K562 (cell line): ENCODE data around the gene NSDHL. TPM values are rescaled to one million over a fixed set of nuclear protein-coding genes. Genes with fewer than 3 reads are reported as not detected.

ENCODE experiments used
- ATAC-seq: fragments of 200-7000 bp; cut with Tn5 transposase; 3 replicates; pipeline ENCODE4 v1.9.1; 2020; ENCODE audit warnings: moderate library complexity
- BruUV-seq: library from RNA; stranded (reverse); fragments of 400-500 nt; replicated peaks from 2 replicates; lab custom pipeline; 2021; lab: Mats Ljungman, UMichigan
- CTCF ChIA-PET: fragments of 300-600 bp; formaldehyde crosslinking; extraction: SDS; loops from one replicate; lab custom pipeline; 2021; ENCODE audit warnings: low intra/inter-chr PET ratio; lab: Yijun Ruan, JAX
- POLR2A ChIA-PET: fragments of 300-600, 350-650 bp; sonication (Branson Sonifier 250); formaldehyde crosslinking; extraction: SDS; loops from one replicate; lab custom pipeline; 2021; ENCODE audit warnings: antibody characterized with exemption, inconsistent platforms; lab: Yijun Ruan, JAX
- DNase-seq, 4 experiments: peaks; one replicate each; pipeline versions ENCODE4 v3.0.0 to v3.0.0-alpha.2; 2011 to 2018; ENCODE audit warnings: low spot score in 3 of 4, mixed read lengths in 3 of 4; ENCODE audit errors: extremely low read depth in 1 of 4
- FAIRE-seq: peaks from 2 replicates; lab custom pipeline; 2011; peaks lifted over from hg19 to GRCh38; lab: Jason Lieb, UNC
- H2AFZ ChIP-seq: 2 replicates; pipeline ENCODE4 v1.6.0; 2011; ENCODE audit warnings: low read depth, low read length, control low read depth, inconsistent platforms
- H3K27ac ChIP-seq: fragments of 200-600 bp; 3 replicates; pipeline ENCODE4 v1.8.0; 2011; ENCODE audit warnings: low read depth, mild to moderate bottlenecking, control low read depth, inconsistent platforms, low read length, moderate library complexity, mixed read lengths; ENCODE audit errors: extremely low read depth
- H3K27me3 ChIP-seq, 2 experiments: fragments of 300-600 bp in 1 of 2; 2 replicates in 1 of 2; 3 replicates in 1 of 2; pipeline versions ENCODE4 v1.6.0 to v1.8.0; 2011; ENCODE audit warnings: inconsistent platforms in 2 of 2, low read length in 2 of 2, mild to moderate bottlenecking in 1 of 2, mixed read lengths in 1 of 2, moderate library complexity in 1 of 2; ENCODE audit not compliant: control insufficient read depth in 2 of 2, insufficient read depth in 2 of 2
- H3K36me3 ChIP-seq: fragments of 300-600 bp; 3 replicates; pipeline ENCODE4 v1.8.0; 2011; ENCODE audit warnings: mild to moderate bottlenecking, low read length, inconsistent platforms; ENCODE audit not compliant: control insufficient read depth, insufficient read depth
- H3K4me1 ChIP-seq, 2 experiments: fragments of 200-600 bp in 1 of 2; replicated peaks in 1 of 2; 2 replicates in 1 of 2; 3 replicates in 1 of 2; pipeline versions ENCODE4 v1.5.1 to v1.8.0; 2011; ENCODE audit warnings: inconsistent platforms in 2 of 2, low read length in 2 of 2, mild to moderate bottlenecking in 1 of 2, mixed read lengths in 1 of 2, moderate library complexity in 1 of 2; ENCODE audit not compliant: control insufficient read depth in 2 of 2, insufficient read depth in 2 of 2
- H3K4me2 ChIP-seq: 2 replicates; pipeline ENCODE4 v1.6.1; 2011; ENCODE audit warnings: low read length, control low read depth, inconsistent platforms, mixed read lengths; ENCODE audit not compliant: insufficient read depth
- H3K4me3 ChIP-seq: fragments of 200-600 bp; sonication (generic), shearing (Covaris generic); 2 replicates; pipeline ENCODE4 v1.5.1; 2016; ENCODE audit warnings: control low read depth, inconsistent platforms
- H3K79me2 ChIP-seq: fragments of 200-600 bp; 3 replicates; pipeline ENCODE4 v1.8.0; 2011; ENCODE audit warnings: low read length, inconsistent platforms; ENCODE audit not compliant: control insufficient read depth, insufficient read depth
- H3K9ac ChIP-seq, 2 experiments: 2 replicates each; pipeline versions ENCODE4 v1.6.0 to v1.6.1; 2011; ENCODE audit warnings: low read depth in 2 of 2, low read length in 2 of 2, control low read depth in 1 of 2, inconsistent platforms in 1 of 2, mild to moderate bottlenecking in 1 of 2, mixed read lengths in 1 of 2; ENCODE audit not compliant: insufficient read depth in 1 of 2
- H3K9me1 ChIP-seq: one replicate; pipeline ENCODE4 v1.6.0; 2011; ENCODE audit warnings: inconsistent platforms, mild to moderate bottlenecking, low read length, moderate library complexity; ENCODE audit not compliant: control insufficient read depth, insufficient read depth
- H3K9me3 ChIP-seq: replicated peaks from 2 replicates; pipeline ENCODE4 v1.5.1; 2011; ENCODE audit warnings: low read depth, low read length, inconsistent platforms; ENCODE audit not compliant: control insufficient read depth, insufficient read depth
- H4K20me1 ChIP-seq: replicated peaks from 2 replicates; pipeline ENCODE4 v1.6.1; 2011; ENCODE audit warnings: low read length, inconsistent platforms, mixed read lengths; ENCODE audit not compliant: control insufficient read depth, insufficient read depth
- E2F1 ChIP-seq: sonication (generic); formaldehyde crosslinking; IDR thresholded peaks from 2 replicates; pipeline ENCODE4 v1.8.1; 2023; ENCODE audit warnings: mild to moderate bottlenecking, missing genetic modification reagents, moderate library complexity
- EGR1 ChIP-seq: fragments of 450-650 bp; conservative IDR thresholded peaks from 2 replicates; pipeline ENCODE4 v1.6.1; 2017; ENCODE audit warnings: mild to moderate bottlenecking
- ELF2 ChIP-seq: fragments of 250-450 bp; sonication (Bioruptor Pico); IDR thresholded peaks from 2 replicates; pipeline ENCODE4 v1.5.0; 2021; ENCODE audit warnings: mild to moderate bottlenecking
- FOS ChIP-seq: IDR thresholded peaks from 3 replicates; pipeline ENCODE4 v1.6.1; 2011; ENCODE audit not compliant: insufficient read length; ENCODE audit errors: extremely low read depth
- HDAC8 ChIP-seq: fragments of 450-650 bp; IDR thresholded peaks from 2 replicates; pipeline ENCODE4 v1.6.1; 2016; ENCODE audit warnings: mild to moderate bottlenecking, missing genetic modification characterization, moderate library complexity, missing compliant biosample characterization
- MYNN ChIP-seq, 2 experiments: sonication (generic); formaldehyde crosslinking in 1 of 2; IDR thresholded peaks; 2 replicates each; pipeline versions ENCODE4 v1.5.0 to v1.6.1; 2016 to 2020; ENCODE audit warnings: antibody characterized with exemption in 1 of 2, missing genetic modification reagents in 1 of 2
- ZNF140 ChIP-seq: fragments of 250-450 bp; sonication (Bioruptor Pico); IDR thresholded peaks from 2 replicates; pipeline ENCODE4 v1.8.0; 2021; ENCODE audit warnings: moderate library complexity, mild to moderate bottlenecking, inconsistent platforms
- ZNF143 ChIP-seq: sonication (generic); formaldehyde crosslinking; IDR thresholded peaks from 2 replicates; pipeline ENCODE4 v1.9.0; 2022; ENCODE audit warnings: mild to moderate bottlenecking, missing genetic modification reagents
- ZNF436 ChIP-seq: fragments of 250-450, 450-650 bp; sonication (Bioruptor Pico); formaldehyde crosslinking; IDR thresholded peaks from 2 replicates; pipeline ENCODE4 v1.7.0; 2020; ENCODE audit warnings: mild to moderate bottlenecking
- WGBS: fragments of 100-300 bp; shearing (Covaris generic); methylation state at CpG from one replicate; pipeline ENCODE4 v1.1.6; 2016; ENCODE audit warnings: low coverage, mixed read lengths; ENCODE audit not compliant: insufficient coverage; ENCODE audit errors: missing lambda C conversion rate; 5-methylcytosine and 5-hydroxymethylcytosine counted together
- in situ Hi-C: fragments of 300-500 bp; cut with MboI; formaldehyde crosslinking; loops from 4 replicates; pipeline ENCODE4 v1.15.0; 2018; ENCODE audit warnings: inconsistent platforms, mixed read lengths
- intact Hi-C: fragments of 100-400 bp; cut with micrococcal nuclease; formaldehyde crosslinking; loops from 2 replicates; pipeline ENCODE4 v1.14.2; 2022
- polyA plus RNA-seq, 8 experiments: library from polyadenylated mRNA; depleted of rRNA in 4 of 8; stranded (reverse) in 5 of 8; unstranded in 3 of 8; fragments of >200 nt; fragmentation: Nextera tagmentation in 2 of 8; fragmentation: Illumina TruSeq in 1 of 8; extraction: Ambion mirVana in 2 of 8; extraction: Trizol in 1 of 8; gene quantifications; 2 replicates each; pipeline versions ENCODE4 v1.2.1 to v1.2.3, GENCODE V29; 2011 to 2014; ENCODE audit warnings: inconsistent platforms in 1 of 8, missing spikeins in 1 of 8
- total RNA-seq, 7 experiments: library from RNA; depleted of rRNA in 6 of 7; stranded (reverse); fragments of >200 nt in 6 of 7; fragmentation: Illumina TruSeq in 2 of 7; extraction: Trizol in 2 of 7; gene quantifications; 2 replicates each; pipeline versions ENCODE4 v1.2.1 to v1.2.3, GENCODE V29; 2011 to 2021; ENCODE audit warnings: low replicate concordance in 1 of 7
- TF ChIP-seq, protein P1 (sequence below): fragments of 450-650 bp; IDR thresholded peaks from 2 replicates; pipeline ENCODE4 v1.6.1; 2016; ENCODE audit warnings: low read depth
- TF ChIP-seq, protein P2 (sequence below): sonication (generic); formaldehyde crosslinking; IDR thresholded peaks from 2 replicates; pipeline ENCODE4 v1.8.1; 2023; ENCODE audit warnings: mild to moderate bottlenecking, missing genetic modification reagents

The NSDHL gene
- total and polyA plus RNA-seq, 9 of the 15 experiments (the other 6 are each of a cell fraction or from before 2014, with no cell fraction given) = 22.5 to 63.4 (median 40.8) TPM

GRCh38 chrX:152824841-152825374, 6.0 kb upstream of the NSDHL start (continued):
- TF ChIP-seq HDAC8 (no peak), ELF2 (CRISPR knock-in tag) (no peak), MYNN (IDR thresholded peaks at IDR 0.05) (no peak), MYNN (CRISPR knock-in tag; IDR thresholded peaks at IDR 0.05) (no peak), ZNF436 (CRISPR knock-in tag) (no peak), ZNF143 (CRISPR knock-in tag) (no peak), FOS (no peak)

DNA sequence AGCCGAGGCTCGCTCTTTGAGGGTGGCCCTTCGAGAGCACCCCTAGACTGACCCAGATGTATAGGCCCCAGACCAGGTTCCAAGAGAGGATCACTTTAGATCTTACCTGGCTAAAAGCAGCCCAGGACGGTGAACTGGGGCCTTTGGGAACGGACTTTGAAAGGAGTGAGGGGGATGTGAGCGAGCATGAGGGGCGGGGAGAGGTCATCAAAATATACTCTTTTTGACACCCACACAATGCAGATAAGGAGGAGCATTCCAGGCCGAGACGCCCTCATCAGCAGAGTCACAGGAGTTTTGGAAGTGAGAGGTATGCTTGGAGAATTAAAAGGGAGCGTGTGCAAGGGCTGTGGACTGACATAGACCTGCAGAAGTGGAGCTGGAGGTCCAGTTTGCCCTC, 528 bp downstream of the NSDHL start:
- Histone ChIP-seq H3K9ac (peak overlapping the region; percentile 85 to 99), H3K27me3 (no peaks in the 10 kb centered on the region), H3K27ac (peak overlapping the region; percentile 82), H4K20me1 (no peaks in the 10 kb centered on the region; the same call in 1 of the 2 replicates), H3K9me1 (no peaks in the 10 kb centered on the region), H3K79me2 (peaks cover 42% of the 10 kb centered on the region), H3K36me3 (peaks cover 42% of the 10 kb centered on the region; the same call in 2 of the 3 replicates), H2AFZ (peak overlapping the region; percentile 81), H3K4me2 (peak overlapping the region; percentile 95), H3K9me3 (no peaks in the 10 kb centered on the region), H3K4me1 (peaks cover 12 to 14% of the 10 kb centered on the region in 2 experiments; a peak in 4 of 5 replicates)
- DNase-seq (peak; percentile 36 to 45 (median 40)), FAIRE-seq (no peak), ATAC-seq (peak; percentile 1; the same call in 1 of the 3 replicates)
- 0% methylated on average over 7 of the region's 10 CpGs for WGBS
- in situ Hi-C loops (no loop called here), intact Hi-C loops (loop anchor here (10.0 kb wide), 1 partner anchor 83 kb away; no protein-coding TSS in a partner anchor)
- POLR2A ChIA-PET = no interaction called here
- TSS peak; percentile 75 for BruUV-seq
- no peak for TF ChIP-seq ZNF140 (CRISPR knock-in tag)
- TF ChIP-seq, protein P1, sequence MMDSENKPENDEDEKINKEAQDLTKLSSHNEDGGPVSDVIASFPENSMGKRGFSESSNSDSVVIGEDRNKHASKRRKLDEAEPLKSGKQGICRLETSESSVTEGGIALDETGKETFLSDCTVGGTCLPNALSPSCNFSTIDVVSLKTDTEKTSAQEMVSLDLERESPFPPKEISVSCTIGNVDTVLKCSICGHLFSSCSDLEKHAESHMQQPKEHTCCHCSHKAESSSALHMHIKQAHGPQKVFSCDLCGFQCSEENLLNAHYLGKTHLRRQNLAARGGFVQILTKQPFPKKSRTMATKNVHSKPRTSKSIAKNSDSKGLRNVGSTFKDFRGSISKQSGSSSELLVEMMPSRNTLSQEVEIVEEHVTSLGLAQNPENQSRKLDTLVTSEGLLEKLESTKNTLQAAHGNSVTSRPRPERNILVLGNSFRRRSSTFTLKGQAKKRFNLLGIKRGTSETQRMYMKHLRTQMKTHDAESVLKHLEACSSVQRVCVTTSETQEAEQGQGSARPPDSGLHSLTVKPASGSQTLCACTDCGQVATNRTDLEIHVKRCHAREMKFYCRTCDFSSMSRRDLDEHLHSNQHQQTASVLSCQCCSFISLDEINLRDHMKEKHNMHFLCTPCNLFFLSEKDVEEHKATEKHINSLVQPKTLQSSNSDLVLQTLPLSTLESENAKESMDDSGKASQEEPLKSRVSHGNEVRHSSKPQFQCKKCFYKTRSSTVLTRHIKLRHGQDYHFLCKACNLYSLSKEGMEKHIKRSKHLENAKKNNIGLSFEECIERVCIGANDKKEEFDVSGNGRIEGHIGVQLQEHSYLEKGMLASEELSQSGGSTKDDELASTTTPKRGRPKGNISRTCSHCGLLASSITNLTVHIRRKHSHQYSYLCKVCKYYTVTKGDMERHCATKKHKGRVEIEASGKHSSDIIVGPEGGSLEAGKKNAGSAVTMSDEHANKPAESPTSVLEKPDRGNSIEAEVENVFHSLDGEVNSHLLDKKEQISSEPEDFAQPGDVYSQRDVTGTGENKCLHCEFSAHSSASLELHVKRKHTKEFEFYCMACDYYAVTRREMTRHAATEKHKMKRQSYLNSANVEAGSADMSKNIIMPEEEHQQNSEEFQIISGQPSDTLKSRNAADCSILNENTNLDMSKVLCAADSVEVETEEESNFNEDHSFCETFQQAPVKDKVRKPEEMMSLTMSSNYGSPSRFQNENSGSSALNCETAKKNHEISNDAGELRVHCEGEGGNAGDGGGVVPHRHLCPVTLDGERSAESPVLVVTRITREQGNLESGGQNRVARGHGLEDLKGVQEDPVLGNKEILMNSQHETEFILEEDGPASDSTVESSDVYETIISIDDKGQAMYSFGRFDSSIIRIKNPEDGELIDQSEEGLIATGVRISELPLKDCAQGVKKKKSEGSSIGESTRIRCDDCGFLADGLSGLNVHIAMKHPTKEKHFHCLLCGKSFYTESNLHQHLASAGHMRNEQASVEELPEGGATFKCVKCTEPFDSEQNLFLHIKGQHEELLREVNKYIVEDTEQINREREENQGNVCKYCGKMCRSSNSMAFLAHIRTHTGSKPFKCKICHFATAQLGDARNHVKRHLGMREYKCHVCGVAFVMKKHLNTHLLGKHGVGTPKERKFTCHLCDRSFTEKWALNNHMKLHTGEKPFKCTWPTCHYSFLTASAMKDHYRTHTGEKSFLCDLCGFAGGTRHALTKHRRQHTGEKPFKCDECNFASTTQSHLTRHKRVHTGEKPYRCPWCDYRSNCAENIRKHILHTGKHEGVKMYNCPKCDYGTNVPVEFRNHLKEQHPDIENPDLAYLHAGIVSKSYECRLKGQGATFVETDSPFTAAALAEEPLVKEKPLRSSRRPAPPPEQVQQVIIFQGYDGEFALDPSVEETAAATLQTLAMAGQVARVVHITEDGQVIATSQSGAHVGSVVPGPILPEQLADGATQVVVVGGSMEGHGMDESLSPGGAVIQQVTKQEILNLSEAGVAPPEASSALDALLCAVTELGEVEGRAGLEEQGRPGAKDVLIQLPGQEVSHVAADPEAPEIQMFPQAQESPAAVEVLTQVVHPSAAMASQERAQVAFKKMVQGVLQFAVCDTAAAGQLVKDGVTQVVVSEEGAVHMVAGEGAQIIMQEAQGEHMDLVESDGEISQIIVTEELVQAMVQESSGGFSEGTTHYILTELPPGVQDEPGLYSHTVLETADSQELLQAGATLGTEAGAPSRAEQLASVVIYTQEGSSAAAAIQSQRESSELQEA = no peak
- TF ChIP-seq, protein P2, sequence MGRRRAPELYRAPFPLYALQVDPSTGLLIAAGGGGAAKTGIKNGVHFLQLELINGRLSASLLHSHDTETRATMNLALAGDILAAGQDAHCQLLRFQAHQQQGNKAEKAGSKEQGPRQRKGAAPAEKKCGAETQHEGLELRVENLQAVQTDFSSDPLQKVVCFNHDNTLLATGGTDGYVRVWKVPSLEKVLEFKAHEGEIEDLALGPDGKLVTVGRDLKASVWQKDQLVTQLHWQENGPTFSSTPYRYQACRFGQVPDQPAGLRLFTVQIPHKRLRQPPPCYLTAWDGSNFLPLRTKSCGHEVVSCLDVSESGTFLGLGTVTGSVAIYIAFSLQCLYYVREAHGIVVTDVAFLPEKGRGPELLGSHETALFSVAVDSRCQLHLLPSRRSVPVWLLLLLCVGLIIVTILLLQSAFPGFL (CRISPR knock-in tag) = no peak
- no peak for TF ChIP-seq E2F1 (CRISPR knock-in tag)
- peak; percentile 81 for TF ChIP-seq EGR1
- TF ChIP-seq, all 486 proteins: peak for 1
- H3K4me3 ChIP-seq = peak overlapping the region; percentile 62
- CTCF ChIA-PET = no interaction called here
